GM12873 (cell line): ENCODE measurements around the gene IL32.

Source experiments
- TF ChIP-seq, protein P1 (sequence below): IDR thresholded peaks from 2 replicates; pipeline ENCODE4 v1.5.1; 2012; ENCODE audit warnings: low read depth, mild to moderate bottlenecking, moderate library complexity, low read length, control low read depth; ENCODE audit not compliant: insufficient read depth; ENCODE audit errors: missing control alignments

IL32 gene, protein sequence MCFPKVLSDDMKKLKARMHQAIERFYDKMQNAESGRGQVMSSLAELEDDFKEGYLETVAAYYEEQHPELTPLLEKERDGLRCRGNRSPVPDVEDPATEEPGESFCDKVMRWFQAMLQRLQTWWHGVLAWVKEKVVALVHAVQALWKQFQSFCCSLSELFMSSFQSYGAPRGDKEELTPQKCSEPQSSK

DNA sequence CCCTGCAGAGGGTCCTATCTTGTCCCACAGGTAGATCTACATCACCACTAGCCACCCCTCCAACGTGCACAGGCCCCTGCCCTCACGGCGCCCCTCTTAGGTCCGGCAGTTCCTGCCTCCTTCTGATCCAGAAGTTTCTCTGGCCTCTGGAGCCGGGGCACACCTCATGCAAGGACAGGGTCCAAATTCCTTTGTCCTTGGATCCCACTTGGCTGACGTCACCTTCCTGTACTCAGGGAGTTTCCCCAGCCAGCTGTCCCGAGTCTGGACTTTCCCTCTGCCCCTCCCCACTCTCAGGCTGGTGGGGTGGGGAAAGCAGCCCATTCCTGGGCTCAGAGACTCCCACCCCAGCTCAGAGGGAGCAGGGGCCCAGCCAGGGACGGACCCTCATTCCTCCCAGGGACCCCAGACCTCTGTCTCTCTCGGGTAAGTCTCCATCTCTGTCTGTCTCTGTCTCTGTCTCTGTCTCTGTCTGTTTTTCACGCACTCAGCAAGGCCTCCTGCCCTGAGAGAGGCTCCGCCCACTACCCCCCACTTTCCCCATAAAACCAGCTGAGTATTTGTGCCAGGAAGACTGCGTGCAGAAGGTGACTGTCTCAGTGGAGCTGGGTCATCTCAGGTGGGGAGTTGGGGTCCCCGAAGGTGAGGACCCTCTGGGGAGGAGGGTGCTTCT, at the start of gene IL32:
Gene IL32 (plus strand): TSS at position 572 of the 673 bp plus-strand sequence. CDS start 172 bp downstream, outside the sequence.
- TF ChIP-seq, protein P1, sequence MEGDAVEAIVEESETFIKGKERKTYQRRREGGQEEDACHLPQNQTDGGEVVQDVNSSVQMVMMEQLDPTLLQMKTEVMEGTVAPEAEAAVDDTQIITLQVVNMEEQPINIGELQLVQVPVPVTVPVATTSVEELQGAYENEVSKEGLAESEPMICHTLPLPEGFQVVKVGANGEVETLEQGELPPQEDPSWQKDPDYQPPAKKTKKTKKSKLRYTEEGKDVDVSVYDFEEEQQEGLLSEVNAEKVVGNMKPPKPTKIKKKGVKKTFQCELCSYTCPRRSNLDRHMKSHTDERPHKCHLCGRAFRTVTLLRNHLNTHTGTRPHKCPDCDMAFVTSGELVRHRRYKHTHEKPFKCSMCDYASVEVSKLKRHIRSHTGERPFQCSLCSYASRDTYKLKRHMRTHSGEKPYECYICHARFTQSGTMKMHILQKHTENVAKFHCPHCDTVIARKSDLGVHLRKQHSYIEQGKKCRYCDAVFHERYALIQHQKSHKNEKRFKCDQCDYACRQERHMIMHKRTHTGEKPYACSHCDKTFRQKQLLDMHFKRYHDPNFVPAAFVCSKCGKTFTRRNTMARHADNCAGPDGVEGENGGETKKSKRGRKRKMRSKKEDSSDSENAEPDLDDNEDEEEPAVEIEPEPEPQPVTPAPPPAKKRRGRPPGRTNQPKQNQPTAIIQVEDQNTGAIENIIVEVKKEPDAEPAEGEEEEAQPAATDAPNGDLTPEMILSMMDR = no peak

DNA sequence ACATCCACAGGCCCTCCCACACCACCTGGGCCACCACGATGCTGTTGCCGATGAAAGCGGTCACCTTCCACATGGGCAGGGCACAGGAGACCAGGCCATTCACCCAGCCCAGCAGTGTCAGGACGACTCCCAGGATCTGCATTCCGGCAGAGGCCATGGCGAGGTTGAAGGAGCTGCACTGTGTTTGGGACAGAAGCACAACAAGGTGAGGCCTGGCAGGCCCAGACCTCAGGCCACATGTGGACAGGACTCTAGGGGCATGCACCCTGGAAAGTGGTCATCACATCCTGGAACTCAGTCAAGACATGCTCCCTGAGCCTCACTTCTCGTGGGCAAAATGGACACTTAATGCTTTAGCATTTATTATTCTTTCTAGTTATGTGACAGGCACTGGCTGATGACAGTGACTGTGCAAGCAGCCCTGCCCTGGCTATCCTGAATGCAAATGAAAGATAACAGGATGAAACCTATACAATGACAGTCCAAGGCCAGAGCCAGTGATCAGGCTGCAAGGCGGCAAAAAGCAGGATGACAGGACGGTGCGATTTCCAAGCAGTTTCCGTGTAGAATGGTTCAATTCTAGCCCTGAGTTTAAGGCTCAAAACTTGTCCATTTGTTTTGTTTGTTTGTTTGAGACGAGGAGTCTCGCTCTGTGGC, 49.4 kb upstream of the IL32 start:
- TF ChIP-seq, protein P1 = no peak

DNA sequence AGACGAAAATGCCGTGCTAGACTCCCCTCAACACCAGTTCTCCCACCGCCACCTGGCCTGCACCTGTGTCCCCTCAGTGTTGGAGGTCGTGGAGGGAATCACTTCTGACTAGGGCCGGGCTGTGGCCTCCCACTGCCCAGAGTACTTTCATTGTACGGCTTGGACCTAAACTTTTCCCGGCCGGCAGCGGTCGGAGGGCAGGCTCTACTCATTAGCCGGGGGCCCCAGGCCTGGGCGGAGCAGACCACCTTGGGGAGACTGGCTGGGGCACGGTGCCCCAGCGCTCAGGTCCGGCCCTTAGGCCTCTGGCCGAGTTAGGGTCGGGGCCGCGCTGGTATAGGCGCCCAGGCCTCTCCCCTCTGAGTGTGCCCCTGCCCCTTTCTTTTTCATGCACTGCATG, 48.1 kb upstream of the IL32 start:
- TF ChIP-seq, protein P1 = no peak

DNA sequence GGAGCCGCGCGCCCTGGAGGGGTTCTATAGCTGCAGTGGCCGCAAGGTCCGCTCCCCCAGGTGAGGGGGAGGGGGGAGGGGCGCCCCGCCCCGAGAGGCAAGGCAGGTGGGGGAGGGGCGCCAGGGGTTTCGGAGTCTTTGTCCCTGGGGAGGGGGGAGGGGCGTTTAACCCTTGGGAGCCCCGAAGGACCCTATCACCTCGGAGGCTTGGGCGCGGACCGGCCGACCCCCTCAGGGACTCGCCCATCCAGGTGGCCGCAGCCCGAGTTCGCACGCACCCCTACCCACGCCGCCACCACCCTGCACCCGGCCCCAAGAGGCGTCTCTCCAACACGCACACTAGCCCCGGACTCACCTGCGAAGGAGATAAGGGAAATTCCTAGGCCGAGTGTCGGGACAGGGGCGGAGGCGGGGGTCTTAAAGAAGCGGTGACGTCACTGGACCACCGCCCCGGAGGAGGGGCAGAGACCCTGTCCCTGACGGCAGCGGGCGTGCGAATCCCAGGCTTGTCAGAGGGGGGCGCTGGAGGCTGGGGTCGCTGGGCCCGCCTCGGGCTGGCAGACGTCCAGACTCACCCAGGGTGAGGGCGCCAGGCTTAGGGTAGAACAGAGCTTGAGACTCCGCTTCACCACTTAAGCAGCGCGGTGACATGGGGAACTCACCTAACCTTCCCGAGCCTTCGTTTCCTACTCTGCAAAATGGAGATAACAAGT, 47.5 kb upstream of the IL32 start, which contains the start of gene CLDN6:
Gene CLDN6 (minus strand): TSS at position 390 of the 713 bp plus-strand sequence. CDS start 2,162 bp downstream, outside the sequence.
- TF ChIP-seq, protein P1 = peak; percentile 40

DNA sequence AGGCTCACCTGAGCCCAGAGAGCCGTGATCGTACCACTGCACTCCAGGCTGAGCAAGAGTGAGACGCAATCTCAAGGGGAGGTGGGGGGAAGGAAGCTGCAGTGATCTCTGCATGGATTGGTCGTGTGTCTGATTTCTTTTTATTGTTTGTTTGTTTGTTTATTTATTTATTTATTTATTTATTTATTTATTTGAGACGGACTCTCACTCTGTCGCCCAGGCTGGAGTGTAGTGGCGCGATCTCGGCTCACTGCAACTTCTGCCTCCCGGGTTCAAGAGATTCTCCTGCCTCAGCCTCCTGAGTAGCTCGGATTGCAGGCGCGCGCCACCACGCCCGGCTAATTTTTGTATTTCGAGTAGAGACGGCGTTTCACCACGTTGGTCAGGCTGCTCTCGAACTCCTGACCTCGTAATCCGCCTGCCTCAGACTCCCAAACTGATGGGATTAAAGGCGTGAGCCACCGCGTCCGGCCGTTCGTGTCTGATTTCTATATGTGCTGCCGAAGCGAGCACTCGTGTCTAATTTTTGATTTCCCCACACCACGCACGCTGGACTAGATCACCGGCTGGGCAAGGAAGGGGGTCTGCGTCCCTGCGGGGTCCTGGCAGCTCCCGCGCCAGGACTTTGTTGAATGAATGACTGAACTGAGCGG, 45.7 kb upstream of the IL32 start:
- TF ChIP-seq, protein P1 = no peak

DNA sequence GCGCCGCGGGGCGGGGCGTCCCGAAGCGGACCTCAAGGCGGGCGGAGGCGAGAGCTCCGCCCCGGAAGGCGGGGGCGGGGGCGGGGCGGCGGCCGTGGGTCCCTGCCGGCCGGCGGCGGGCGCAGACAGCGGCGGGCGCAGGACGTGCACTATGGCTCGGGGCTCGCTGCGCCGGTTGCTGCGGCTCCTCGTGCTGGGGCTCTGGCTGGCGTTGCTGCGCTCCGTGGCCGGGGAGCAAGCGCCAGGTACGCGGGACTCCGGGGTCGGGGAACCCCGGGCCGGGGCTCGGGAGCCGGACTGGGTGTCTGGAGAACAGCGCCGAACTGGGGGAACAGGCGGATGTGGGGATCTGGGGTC, 45.2 kb upstream of the IL32 start, which contains the start of gene TNFRSF12A:
Gene TNFRSF12A (plus strand): TSS at position 122 of the 357 bp plus-strand sequence. CDS start 30 bp downstream, at position 152.
- TF ChIP-seq, protein P1 = peak; percentile 16
